GM03348 (cell line): ENCODE measurements around the gene SH3BGRL.
"Not testable (repeated sequence)": the region's sequence is repeated elsewhere in the genome, so short reads cannot be mapped to it uniquely, and the experiment has no call there.

Experiments
- DNase-seq: peaks from one replicate; pipeline ENCODE4 v3.0.0; 2012; ENCODE audit warnings: low spot score

SH3BGRL gene

GRCh38 chrX:81259714-81260395, 58.0 kb downstream of the SH3BGRL start:
- peak; percentile 7 for DNase-seq

GRCh38 chrX:81261576-81261975, 59.7 kb downstream of the SH3BGRL start:
- DNase-seq: no peak

GRCh38 chrX:81263059-81263458, 61.2 kb downstream of the SH3BGRL start:
- no peak for DNase-seq

GRCh38 chrX:81278616-81279015, 76.7 kb downstream of the SH3BGRL start:
- DNase-seq: no peak

- no peak for DNase-seq
Measured at GRCh38 chrX:81280148-81280547, 78.2 kb downstream of the SH3BGRL start.

GRCh38 chrX:81286075-81286474, 84.2 kb downstream of the SH3BGRL start:
- DNase-seq: no peak

- no peak for DNase-seq
Measured at GRCh38 chrX:81286608-81287007, 84.7 kb downstream of the SH3BGRL start.

GRCh38 chrX:81291996-81292395, 90.1 kb downstream of the SH3BGRL start:
- DNase-seq: no peak

- DNase-seq: no peak
Measured at GRCh38 chrX:81294101-81294500, 92.2 kb downstream of the SH3BGRL start.

GRCh38 chrX:81301877-81302276, 100.0 kb downstream of the SH3BGRL start:
- no peak for DNase-seq

- no peak for DNase-seq
Measured at GRCh38 chrX:81304563-81304962, 102.7 kb downstream of the SH3BGRL start.

- no peak for DNase-seq
Measured at GRCh38 chrX:81305240-81305639, 103.3 kb downstream of the SH3BGRL start.

GRCh38 chrX:81308086-81308829, 106.4 kb downstream of the SH3BGRL start:
- no peak for DNase-seq

- DNase-seq: no peak
Measured at GRCh38 chrX:81316163-81316562, 114.3 kb downstream of the SH3BGRL start.

- not testable (repeated sequence) for DNase-seq
Measured at GRCh38 chrX:81331653-81332052, 129.8 kb downstream of the SH3BGRL start.

- no peak for DNase-seq
Measured at GRCh38 chrX:81336455-81337152, 134.7 kb downstream of the SH3BGRL start.

- no peak for DNase-seq
Measured at GRCh38 chrX:81337805-81338204, 135.9 kb downstream of the SH3BGRL start.

- no peak for DNase-seq
Measured at GRCh38 chrX:81338924-81339323, 137.0 kb downstream of the SH3BGRL start.

- DNase-seq: not testable (repeated sequence)
Measured at GRCh38 chrX:81345296-81345695, 143.4 kb downstream of the SH3BGRL start.
